GM23338 (cell line): ENCODE results near the gene MAOB. TPM values are rescaled to one million over a fixed set of nuclear protein-coding genes. Genes with fewer than 3 reads are reported as not detected.
A peak's percentile ranks its signal among the peaks of the same experiment; 100 is the strongest.

Source experiments
- ATAC-seq: fragments of 200-7000 bp; cut with Tn5 transposase; 3 replicates; pipeline ENCODE4 v1.9.1; 2020
- DNase-seq: peaks from one replicate; pipeline ENCODE4 v3.0.0-alpha.2; 2015; ENCODE audit warnings: low spot score
- H2AFZ ChIP-seq: fragments of 200-600 bp; sonication (generic); 2 replicates; pipeline ENCODE4 v1.8.0; 2016; ENCODE audit warnings: antibody characterized with exemption, mild to moderate bottlenecking, moderate library complexity
- H3F3A ChIP-seq: fragments of 200-600 bp; sonication (generic); replicated peaks from 2 replicates; pipeline ENCODE4 v1.8.0; 2017; ENCODE audit warnings: antibody characterized with exemption, mixed run types, low read depth
- H3K27ac ChIP-seq: fragments of 200-600 bp; sonication (generic); 2 replicates; pipeline ENCODE4 v1.6.1; 2016; ENCODE audit warnings: low read depth
- H3K27me3 ChIP-seq: fragments of 200-600 bp; sonication (generic); 2 replicates; pipeline ENCODE4 v1.8.0; 2016; ENCODE audit warnings: mild to moderate bottlenecking, mixed run types, moderate library complexity; ENCODE audit not compliant: insufficient read depth
- H3K36me3 ChIP-seq: fragments of 200-600 bp; sonication (generic); 2 replicates; pipeline ENCODE4 v1.8.0; 2016; ENCODE audit warnings: mild to moderate bottlenecking; ENCODE audit not compliant: insufficient read depth
- H3K4me1 ChIP-seq: fragments of 200-600 bp; sonication (generic); 2 replicates; pipeline ENCODE4 v1.8.0; 2016; ENCODE audit warnings: mild to moderate bottlenecking, moderate library complexity; ENCODE audit not compliant: insufficient read depth
- H3K4me2 ChIP-seq: fragments of 200-600 bp; sonication (generic); 2 replicates; pipeline ENCODE4 v1.7.1; 2017; ENCODE audit warnings: mixed run types
- H3K4me3 ChIP-seq: fragments of 200-600 bp; sonication (generic); 2 replicates; pipeline ENCODE4 v1.6.1; 2016; ENCODE audit warnings: mixed run types
- H3K79me2 ChIP-seq: fragments of 200-600 bp; sonication (generic); replicated peaks from 2 replicates; pipeline ENCODE4 v1.8.0; 2017; ENCODE audit warnings: mild to moderate bottlenecking; ENCODE audit not compliant: insufficient read depth
- H3K9me2 ChIP-seq: fragments of 200-600 bp; sonication (generic); 2 replicates; pipeline ENCODE4 v1.8.0; 2017; ENCODE audit not compliant: insufficient read depth
- H4K20me1 ChIP-seq: fragments of 200-600 bp; sonication (generic); replicated peaks from 2 replicates; pipeline ENCODE4 v1.8.0; 2017; ENCODE audit warnings: mild to moderate bottlenecking; ENCODE audit not compliant: insufficient read depth
- H3K27ac Mint-ChIP-seq: 2 replicates; pipeline ENCODE4 v1.8.0; 2020; ENCODE audit warnings: inconsistent platforms, mild to moderate bottlenecking, moderate library complexity, mixed read lengths
- H3K27me3 Mint-ChIP-seq: 3 replicates; pipeline ENCODE4 v1.8.0; 2022; ENCODE audit warnings: low read depth, mild to moderate bottlenecking, moderate library complexity, mixed read lengths, inconsistent platforms; ENCODE audit not compliant: insufficient read depth, poor library complexity
- H3K36me3 Mint-ChIP-seq: 3 replicates; pipeline ENCODE4 v1.8.0; 2021; ENCODE audit warnings: low read depth, mild to moderate bottlenecking, inconsistent platforms, moderate library complexity, mixed read lengths
- H3K4me1 Mint-ChIP-seq: 3 replicates; pipeline ENCODE4 v1.8.0; 2020; ENCODE audit warnings: mild to moderate bottlenecking, inconsistent platforms, mixed read lengths
- H3K4me3 Mint-ChIP-seq: 3 replicates; pipeline ENCODE4 v1.8.0; 2021; ENCODE audit warnings: moderate library complexity, mild to moderate bottlenecking, inconsistent platforms, mixed read lengths
- H3K9me3 Mint-ChIP-seq: 3 replicates; pipeline ENCODE4 v1.8.0; 2020; ENCODE audit warnings: moderate library complexity, mild to moderate bottlenecking, inconsistent platforms, mixed read lengths
- CTCF ChIP-seq, 2 experiments: fragments of 200-600 bp in 1 of 2; sonication (generic) in 1 of 2; conservative IDR thresholded peaks; 2 replicates each; pipeline versions ENCODE4 v1.5.1 to v1.6.1; 2016 to 2017; ENCODE audit warnings: antibody characterized with exemption in 2 of 2, low read depth in 2 of 2, mild to moderate bottlenecking in 2 of 2, moderate library complexity in 1 of 2
- REST ChIP-seq: IDR thresholded peaks from one replicate; pipeline ENCODE4 v1.6.1; 2018; ENCODE audit warnings: antibody characterized with exemption; ENCODE audit not compliant: unreplicated experiment
- STAT1 ChIP-seq: IDR thresholded peaks from one replicate; pipeline ENCODE4 v1.6.1; 2016; ENCODE audit warnings: antibody characterized with exemption; ENCODE audit not compliant: unreplicated experiment
- ZNF114 ChIP-seq: fragments of 250-450 bp; sonication (Bioruptor Pico); IDR thresholded peaks from 2 replicates; pipeline ENCODE4 v1.5.0; 2020; ENCODE audit warnings: mild to moderate bottlenecking, moderate library complexity
- polyA plus RNA-seq: library from polyadenylated mRNA; unstranded; fragments of >200 nt; fragmentation: Nextera tagmentation; extraction: Ambion mirVana; gene quantifications from 2 replicates; pipeline ENCODE4 v1.2.1, GENCODE V29; 2016
- total RNA-seq: library from RNA; depleted of rRNA; stranded (reverse); fragments of >200 nt; shearing (Covaris generic); gene quantifications from 2 replicates; pipeline ENCODE4 v1.2.3, GENCODE V29; 2014

MAOB gene
- total and polyA plus RNA-seq, 2 experiments from 2014 or later: 1.0 to 1.3 TPM

- TF ChIP-seq CTCF (conservative IDR thresholded peaks at IDR 0.05; ENCODE audit: low read depth in 2 of 2) (peak; percentile 58 to 70), REST (no peak), STAT1 (no peak)
Measured at GRCh38 chrX:43750248-43750676, 132.0 kb downstream of the MAOB start (continued).

GRCh38 chrX:43747476-43747875, 134.8 kb downstream of the MAOB start:
- H4K20me1 ChIP-seq: no peaks in the 10 kb centered on the region
- Mint-ChIP-seq H3K4me1 (no peaks in the 10 kb centered on the region), H3K36me3 (peaks cover 3% of the 10 kb centered on the region; the same call in 1 of the 3 replicates), H3K4me3 (no peak overlapping the region), H3K9me3 (no peaks in the 10 kb centered on the region), H3K27me3 (peaks cover 2% of the 10 kb centered on the region), H3K27ac (no peak overlapping the region)
- TF ChIP-seq ZNF114 (CRISPR knock-in tag): no peak
- no peak for TF ChIP-seq STAT1
- TF ChIP-seq CTCF (conservative IDR thresholded peaks at IDR 0.05; ENCODE audit: low read depth in 2 of 2): no peak
- no peak for TF ChIP-seq REST
- H2AFZ ChIP-seq: no peak overlapping the region
- no peak overlapping the region for H3K4me2 ChIP-seq
- H3F3A ChIP-seq: no peaks in the 10 kb centered on the region
- H3K4me3 ChIP-seq: no peak overlapping the region
- H3K79me2 ChIP-seq: no peaks in the 10 kb centered on the region
- DNase-seq: no peak
- no peaks in the 10 kb centered on the region for H3K4me1 ChIP-seq
- H3K27ac ChIP-seq: no peak overlapping the region
- H3K36me3 ChIP-seq: no peaks in the 10 kb centered on the region
- ATAC-seq: no peak
- no peaks in the 10 kb centered on the region for H3K9me2 ChIP-seq
- H3K27me3 ChIP-seq: no peaks in the 10 kb centered on the region
